OCI-M2 (cell line): Measurements from ENCODE around the gene SNX33.

Source experiments
- DNase-seq: peaks from one replicate; lab custom pipeline; 2025; ENCODE audit not compliant: unreplicated experiment; lab: John Stamatoyannopoulos, UW

Gene SNX33

DNA sequence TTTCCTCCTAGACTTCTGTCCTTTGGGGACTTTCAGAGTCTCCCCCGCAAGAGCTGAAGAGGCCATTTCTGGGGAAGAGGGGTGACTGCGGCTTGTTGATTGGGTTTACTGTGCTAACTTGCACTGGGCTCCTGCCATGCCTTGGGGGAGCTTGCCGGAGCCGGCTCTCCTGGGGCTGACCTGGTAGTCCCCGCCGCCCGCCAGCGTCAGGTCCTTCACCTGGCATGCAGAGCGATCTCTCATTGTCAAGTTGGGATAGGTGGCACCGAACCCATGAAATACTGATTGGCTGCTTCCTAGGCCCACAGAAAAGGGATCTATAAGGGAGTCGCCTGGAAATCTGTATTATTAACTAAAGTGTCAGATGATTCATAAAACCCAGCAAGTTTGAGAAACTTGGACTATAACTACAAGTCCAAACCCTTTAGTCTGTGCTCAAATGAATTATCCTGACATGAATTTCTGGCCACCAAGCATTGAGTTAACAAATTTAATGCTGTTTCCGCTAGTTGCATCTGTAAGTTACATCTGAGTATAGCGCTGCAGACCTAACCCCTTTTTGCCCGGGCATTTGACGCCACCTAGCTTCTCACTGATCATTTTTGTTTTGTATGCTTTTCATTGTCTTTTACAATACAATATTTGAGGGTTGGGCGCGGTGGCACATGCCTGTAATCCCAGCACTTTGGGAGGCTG is 7.1 kb upstream of the SNX33 start:
- DNase-seq, result peak; percentile 60

DNA sequence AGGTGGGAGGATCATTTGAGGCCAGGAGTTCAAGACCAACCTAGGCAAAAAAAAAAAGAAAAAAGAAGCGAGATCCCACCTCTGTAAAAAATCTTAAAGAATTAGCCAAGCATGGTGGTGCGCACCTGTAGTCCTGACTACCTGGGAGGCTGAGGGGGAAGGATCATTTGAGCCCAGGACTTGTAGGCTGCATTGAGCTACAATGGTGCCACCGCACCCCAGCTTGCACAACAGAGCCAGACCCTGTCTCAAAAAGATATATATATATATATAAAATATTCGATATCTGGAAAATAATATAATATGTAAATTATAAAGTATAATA is 6.6 kb upstream of the SNX33 start:
- no peak for DNase-seq

DNA sequence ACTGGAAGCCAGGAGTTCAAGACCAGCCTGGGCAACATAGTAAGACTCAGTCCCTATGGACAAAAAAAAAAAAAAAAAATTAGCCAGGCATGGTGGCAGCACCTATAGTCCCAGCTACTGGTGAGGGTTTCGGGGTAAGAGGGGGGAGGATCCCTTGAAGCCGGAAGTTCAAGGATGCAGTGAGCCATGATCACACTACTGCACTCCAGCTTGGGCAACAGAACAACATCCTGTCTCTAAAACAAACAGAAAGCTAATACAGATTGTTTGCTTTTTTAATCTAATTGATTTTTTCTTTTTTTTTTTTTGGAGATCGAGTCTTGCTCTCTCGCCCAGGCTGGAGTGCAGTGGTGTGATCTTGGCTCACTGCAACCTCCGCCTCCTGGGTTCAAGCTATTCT is 6.1 kb upstream of the SNX33 start:
- DNase-seq, result no peak

DNA sequence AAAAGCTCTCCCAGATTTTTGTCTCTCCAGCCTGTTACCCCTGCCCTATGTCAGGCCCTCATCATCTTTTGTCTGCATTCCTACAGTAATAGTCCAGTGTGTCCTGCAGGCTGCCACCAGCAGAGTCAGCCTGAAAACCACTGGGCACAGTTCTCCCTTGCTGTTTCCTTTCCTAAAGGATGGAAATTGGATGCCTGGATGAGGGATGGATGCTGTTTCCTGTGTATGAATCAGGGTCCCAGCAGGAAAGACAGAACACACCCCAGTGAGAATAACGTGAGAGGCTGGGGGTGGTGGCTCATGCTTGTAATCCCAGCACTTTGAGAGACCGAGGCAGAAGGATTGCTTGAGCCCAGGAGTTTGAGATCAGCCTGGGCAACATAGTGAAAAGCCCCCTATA is 3.3 kb upstream of the SNX33 start:
- no peak for DNase-seq

DNA sequence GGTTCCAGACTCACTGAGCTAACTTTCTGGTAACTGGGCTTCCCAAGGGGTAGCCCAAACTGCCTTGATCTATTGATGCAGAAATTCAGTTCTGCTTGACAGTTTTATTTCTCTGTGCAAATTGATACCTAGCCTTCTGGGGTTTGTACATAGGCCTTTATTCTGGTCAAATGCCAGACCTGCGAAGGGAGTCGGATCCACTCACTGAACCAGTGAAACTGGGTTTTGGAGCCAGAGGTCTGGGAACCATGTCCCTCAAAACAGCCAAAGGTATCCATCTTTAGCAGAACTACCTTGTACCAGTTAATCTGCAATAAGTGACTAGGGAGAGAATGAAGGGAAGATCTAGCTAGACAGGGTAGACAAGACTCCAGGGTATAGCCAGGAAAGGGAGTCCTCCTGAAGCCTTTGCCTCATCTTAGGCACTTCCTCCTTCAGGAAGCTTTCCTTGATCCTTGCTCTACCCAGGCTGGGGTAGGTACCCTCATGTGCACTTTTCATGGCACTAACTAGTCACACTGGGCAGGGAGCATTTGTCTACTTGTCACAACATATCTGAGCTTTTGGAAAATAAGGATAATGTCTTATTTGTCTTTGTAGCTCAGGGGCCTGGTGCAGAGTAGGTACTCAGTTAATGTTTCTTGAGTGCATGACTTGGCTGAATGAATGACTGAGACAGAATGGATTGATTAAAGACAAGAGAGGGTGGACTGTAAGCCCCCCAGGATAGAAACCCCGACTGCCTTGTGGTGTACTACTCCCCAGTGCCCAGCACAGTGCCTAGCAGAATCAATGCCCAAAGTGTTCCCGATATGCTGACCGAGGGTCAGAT is 1.4 kb upstream of the SNX33 start:
- DNase-seq, result no peak

DNA sequence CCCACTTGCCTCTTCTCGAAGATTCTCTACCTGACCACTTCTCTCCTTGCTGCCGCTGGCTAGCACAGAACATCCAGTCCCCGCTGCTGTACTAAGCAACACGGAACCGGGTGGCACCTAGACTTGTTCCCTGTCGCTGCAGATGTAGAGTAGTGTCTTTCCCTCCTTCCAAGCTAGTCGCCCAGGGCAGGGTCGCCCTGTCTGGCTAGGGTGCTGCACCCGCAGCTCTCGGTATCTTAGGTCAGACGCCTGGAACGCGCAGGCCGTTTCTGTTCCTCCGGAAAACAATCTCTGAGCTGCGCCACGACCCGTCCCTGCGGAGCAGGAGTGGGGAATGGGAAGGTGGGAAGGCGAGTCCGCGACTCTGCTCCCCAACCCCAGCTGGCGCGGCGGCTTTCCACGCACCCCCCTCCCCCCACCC is 758 bp upstream of the SNX33 start:
- no peak for DNase-seq

DNA sequence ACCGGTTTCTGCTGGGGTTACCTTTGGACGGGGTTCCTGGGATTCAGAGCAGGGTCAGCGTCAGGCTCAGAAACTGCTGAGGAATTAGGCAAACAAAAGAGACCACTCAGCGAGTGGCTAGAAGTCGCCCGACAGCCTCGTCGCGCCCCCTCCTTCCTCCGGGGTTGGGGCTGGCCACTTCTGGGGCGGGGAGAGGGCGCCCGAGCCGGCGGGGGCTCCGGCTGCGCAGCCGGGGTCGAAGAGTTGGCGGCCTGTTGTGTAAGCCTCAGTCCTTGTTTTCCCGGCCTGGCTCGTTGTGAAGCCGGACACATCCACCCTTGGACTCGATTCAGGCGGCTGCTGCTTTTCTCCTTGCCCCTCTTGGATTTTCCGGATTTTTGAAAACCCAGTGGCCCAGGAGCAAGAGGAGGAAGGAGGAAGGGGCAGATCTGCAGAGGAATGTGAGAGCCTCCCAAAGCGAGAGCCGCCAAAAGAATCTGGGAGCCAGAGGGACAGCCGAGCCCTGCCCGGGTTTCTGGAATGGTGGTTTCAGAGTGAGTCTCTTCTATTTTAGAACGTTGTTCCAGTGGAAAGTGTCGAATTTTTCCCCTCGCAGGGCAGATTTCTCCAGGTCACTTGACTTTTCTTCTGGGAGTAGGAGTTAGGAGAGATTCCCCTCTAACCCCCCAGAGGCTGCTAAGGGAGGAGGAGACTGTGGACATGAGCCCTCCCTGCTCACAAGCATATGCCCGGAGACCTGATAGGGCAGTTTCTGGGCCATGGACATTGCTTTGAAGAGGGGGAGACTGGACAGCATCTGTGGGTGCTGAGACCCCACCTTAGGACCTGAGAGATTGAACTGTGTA is 666 bp downstream of the SNX33 start:
- DNase-seq, result no peak

DNA sequence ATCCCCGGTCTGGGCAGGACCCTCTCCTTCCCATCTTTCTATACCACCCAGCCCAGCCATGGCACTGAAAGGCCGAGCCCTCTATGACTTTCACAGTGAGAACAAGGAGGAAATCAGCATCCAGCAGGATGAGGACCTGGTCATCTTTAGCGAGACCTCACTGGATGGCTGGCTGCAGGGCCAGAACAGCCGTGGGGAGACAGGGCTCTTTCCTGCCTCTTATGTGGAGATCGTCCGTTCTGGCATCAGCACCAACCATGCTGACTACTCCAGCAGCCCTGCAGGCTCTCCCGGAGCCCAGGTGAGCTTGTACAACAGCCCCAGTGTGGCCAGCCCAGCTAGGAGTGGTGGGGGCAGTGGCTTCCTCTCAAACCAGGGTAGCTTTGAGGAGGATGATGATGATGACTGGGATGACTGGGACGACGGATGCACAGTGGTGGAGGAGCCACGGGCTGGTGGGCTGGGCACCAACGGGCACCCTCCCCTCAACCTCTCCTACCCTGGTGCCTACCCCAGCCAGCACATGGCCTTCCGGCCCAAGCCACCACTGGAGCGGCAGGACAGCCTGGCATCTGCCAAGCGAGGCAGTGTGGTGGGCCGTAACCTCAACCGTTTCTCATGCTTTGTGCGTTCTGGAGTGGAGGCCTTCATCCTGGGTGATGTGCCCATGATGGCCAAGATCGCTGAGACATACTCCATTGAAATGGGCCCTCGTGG is 1.5 kb downstream of the SNX33 start:
- no peak for DNase-seq

DNA sequence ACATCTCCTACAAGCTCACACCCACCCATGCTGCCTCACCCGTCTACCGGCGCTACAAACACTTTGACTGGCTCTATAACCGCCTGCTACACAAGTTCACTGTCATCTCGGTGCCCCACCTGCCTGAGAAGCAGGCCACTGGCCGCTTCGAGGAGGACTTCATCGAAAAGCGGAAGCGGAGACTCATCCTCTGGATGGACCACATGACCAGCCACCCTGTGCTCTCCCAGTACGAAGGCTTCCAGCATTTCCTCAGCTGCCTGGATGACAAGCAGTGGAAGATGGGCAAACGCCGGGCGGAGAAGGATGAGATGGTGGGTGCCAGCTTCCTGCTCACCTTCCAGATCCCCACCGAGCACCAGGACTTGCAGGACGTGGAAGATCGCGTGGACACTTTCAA is 2.1 kb downstream of the SNX33 start:
- DNase-seq, result no peak

DNA sequence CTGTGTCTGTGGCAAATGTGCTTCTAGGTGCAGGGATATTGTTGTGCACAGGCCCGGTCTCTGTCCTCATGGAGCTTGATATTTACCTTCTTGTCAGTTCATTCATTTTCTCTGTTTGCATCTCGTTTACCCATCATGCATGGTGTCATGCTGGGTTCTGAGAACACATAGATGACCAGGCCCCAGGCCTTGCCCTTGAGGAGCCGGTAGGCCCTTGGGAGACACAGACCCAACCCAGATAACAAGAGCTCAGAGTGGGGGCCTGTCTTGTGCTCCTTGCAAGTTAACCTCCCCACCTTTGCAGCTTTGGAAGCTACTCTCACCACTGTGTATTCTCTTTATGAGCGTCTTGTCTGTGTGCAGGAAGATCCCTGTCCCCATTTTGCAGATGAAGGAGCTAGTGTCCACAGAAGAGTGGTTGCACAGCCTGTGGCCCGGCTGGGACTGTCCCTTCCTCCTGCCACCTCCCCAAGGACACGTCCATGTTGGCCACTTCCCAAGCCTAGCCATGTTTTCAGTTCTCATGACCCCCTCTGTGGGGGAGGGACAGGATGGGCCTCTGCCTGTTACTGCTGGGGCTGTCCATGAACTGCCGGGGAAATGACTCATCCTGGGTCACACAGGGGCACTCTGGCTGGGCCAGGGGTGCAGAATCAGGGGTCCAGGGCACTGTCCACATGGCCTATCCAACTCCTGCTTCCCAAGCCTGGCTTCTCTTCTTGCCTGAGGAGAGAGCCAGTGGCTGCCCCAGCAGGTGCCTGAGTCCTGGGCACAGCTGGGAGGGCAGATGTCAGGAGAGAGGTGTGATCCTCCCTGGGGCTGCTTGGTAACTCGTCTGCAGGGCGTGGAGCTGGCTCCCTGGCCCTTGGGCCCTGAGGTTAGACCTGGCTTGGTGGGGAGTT is 3.4 kb downstream of the SNX33 start:
- DNase-seq, result no peak

DNA sequence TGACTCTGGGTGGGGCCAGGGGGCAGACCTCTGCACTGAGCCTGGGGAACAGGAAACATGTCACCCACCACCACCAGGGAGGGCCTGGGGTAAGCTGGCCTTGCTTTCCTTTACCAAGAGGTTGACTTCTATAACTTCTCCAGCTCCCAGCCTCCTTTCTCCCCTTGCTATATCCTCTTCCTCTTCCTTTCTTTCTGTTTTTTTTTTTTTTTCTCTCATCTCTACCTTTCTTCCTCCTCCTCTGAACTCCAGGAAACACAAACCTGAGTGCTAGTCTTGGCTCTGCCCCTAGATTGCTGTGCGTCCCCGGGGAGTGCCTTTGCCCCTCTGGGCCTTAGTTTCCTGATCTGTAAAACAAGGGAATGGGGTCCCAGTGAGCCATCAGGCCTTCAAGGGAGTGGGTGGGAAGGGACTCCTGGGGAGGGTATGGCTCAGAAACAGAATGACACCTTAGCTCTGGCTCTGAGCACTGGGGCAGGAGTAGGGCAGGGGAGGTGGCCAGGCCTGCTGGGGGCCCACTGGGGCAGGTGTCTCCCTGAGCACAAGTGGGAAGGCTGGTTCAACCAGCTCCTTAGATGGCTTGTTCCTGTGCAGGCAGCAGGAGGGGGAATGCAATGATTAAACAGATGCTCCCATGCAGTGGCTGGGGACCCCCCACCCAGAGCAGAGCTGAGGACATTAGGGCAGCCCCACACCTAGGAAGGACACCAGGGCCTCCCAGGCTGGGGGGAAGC is 4.3 kb downstream of the SNX33 start:
- DNase-seq, result no peak

DNA sequence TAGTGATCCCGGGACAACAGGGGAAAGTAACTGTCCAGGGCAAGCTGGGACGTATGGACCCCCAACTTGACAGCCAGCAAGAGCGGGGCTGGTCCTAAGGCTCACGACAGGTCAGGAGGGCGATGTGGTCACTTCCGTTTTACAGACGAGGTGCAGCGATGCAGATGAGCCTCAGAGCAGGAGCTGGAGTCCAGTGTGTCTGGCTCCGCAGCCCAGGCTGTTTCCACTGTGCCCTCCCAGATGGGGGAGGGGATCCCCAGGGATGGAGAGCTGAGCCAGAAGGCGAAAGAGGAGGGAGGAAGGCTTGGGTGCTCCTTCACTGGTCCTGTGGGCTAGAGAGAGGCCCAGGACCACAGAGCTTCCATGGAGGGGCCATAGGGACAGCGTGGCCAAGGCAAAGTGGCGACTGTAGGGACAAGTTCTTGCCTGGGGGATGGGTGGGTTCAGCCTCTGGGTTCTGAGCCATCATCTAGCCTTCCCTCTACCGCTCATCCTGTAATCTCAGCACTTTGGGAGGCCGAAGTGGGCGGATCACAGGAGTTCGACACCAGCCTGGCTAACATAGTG is 5.7 kb downstream of the SNX33 start:
- DNase-seq, result no peak

DNA sequence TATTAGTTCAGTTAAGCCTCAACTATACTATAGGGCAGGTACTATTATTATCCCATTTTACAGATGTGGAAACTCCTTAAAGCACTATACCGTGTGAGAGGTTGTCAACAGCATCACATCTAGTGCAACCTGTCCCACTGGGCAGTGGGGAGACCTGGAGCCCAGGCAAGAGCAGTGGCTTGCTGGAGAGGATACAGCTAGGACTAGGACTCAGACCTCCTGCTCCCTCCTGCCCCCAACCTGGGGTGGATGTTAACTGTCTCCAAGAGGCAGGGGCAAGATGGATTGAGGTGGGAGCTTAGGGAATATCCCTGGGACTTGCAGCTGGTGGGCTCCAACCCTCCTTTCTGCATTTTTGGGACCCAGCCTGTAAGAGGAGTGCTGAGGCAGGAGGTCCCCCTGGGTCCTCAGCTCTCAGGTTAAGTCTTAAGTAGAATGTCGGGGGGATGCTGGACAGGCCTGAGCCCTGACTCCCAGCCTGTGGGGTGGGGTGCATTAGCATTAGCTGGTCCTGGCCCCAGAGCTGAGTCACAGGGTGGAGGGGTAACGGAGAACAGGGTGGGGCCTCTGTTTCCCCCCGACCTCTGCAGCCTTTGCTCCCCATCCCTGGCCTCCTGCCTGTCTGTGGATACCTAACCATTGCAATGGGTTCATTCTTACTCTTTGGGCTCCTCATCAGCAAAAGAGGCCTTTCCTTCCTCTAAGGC is 6.6 kb downstream of the SNX33 start:
- no peak for DNase-seq

DNA sequence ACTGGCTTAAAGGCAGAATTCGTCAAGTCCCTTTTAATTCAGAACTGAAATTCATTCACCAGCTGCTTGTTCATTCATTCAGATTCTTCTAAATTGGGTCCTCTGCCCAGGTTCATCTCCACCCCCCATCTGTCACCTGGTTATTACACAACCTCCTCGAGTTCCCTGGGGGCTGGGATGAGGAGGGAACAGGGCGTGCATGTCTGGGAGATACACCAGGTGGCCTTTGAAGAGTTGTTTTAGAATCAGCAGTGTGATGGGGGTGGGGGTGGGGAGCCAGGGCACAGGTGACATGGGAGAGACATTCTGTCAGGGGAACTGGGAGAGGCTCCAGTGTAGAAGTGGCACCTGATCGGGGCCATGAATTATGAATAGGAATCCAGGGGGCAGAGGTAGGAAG is 8.2 kb downstream of the SNX33 start:
- no peak for DNase-seq

DNA sequence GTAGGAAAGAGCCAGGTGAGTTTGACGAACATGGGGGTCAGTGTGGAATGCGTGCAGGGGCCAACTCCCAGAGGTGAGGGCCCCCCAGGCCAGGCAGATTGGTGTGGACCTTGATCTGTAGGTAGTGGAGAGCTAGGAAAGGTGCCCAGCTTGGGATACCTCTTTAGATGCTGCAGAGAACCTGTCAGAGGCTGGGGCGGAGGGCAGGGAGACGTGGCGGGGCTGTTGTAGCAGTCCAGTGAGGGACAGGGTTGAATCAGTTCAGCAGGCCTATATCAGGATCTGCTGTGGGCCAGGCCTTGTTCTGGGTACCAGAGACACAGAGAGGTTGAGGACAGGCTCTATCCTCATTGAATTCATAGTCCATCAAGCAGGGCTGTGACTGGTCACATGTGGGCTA is 8.6 kb downstream of the SNX33 start:
- DNase-seq, result no peak

DNA sequence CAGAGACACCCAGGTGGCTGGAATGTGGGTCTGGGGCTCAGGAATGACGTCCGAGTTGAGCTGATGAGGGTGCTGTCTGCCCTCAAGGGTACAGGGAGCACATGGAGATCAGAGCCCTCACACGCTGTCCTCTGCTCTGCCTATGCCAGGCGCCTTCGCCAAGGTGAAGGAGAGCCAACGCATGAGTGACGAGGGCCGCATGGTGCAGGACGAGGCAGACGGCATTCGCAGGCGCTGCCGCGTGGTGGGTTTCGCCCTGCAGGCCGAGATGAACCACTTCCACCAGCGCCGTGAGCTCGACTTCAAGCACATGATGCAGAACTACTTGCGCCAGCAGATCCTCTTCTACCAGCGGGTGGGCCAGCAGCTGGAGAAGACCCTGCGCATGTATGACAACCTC is 9.1 kb downstream of the SNX33 start:
- no peak for DNase-seq

DNA sequence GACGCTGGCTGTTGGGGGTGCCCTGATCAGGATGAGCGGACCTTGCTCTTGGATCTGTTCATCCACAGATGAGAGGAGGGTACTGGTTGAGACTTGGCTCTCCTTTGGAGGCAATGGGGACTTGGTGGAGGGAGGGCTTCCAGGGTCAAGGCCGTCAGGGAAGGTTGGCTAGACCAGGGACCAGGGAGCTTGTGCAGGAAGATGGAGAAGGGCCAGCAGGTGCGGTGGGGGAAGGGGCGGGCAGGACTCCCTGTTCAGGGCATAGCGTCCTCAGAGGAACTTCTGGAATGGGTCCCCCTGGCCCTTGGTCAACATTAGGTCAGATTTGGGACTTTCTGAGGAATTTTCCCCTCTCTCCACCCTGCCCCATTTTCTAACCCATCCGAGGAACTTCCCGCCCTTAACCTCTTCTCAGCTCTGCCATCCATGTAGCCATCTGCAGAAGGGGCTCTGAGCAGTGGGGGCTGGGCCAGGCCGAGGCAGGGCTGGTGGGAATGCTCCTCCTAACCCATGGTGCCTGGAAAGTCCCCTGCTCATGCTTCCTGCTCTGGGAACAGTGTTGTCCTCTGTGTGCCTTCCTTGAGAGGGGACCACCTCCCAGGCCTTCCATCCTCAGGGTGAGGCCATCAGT is 11.5 kb downstream of the SNX33 start:
- DNase-seq, result no peak
